Peyer's patch (tissue), 4 donors: ENCODE results near the gene CLCN7.

Experiments used
- CTCF ChIP-seq, 6 experiments: fragments of 450-650 bp in 4 of 6; fragments of 200-600 bp in 2 of 6; sonication (generic) in 1 of 6; IDR thresholded peaks; one replicate each; pipeline ENCODE4 v1.5.1; 2017 to 2019; ENCODE audit warnings: antibody characterized with exemption in 6 of 6, mild to moderate bottlenecking in 3 of 6, moderate library complexity in 1 of 6
- POLR2A ChIP-seq, 2 donors: fragments of 450-650 bp; IDR thresholded peaks; one replicate each; pipeline ENCODE4 v1.5.1; 2017; ENCODE audit warnings: antibody characterized with exemption in 2 of 2, mild to moderate bottlenecking in 2 of 2, moderate library complexity in 2 of 2

GRCh38 chr16:1416521-1416941 is 58.3 kb downstream of the CLCN7 start:
- no peak for TF ChIP-seq CTCF (IDR thresholded peaks at IDR 0.05)
- no peak for TF ChIP-seq POLR2A (IDR thresholded peaks at IDR 0.05)
